HG02943 (cell line): Measurements from ENCODE around the gene INO80.
"Not testable (repeated sequence)": the region's sequence is repeated elsewhere in the genome, so short reads cannot be mapped to it uniquely, and the experiment has no call there.

Experiments used
- ATAC-seq: cut with Tn5 transposase; IDR thresholded peaks from one replicate; pipeline ENCODE4 v1.9.1; 2021; ENCODE audit warnings: mild to moderate bottlenecking, low read depth, moderate library complexity; ENCODE audit not compliant: unreplicated experiment

INO80 gene

DNA sequence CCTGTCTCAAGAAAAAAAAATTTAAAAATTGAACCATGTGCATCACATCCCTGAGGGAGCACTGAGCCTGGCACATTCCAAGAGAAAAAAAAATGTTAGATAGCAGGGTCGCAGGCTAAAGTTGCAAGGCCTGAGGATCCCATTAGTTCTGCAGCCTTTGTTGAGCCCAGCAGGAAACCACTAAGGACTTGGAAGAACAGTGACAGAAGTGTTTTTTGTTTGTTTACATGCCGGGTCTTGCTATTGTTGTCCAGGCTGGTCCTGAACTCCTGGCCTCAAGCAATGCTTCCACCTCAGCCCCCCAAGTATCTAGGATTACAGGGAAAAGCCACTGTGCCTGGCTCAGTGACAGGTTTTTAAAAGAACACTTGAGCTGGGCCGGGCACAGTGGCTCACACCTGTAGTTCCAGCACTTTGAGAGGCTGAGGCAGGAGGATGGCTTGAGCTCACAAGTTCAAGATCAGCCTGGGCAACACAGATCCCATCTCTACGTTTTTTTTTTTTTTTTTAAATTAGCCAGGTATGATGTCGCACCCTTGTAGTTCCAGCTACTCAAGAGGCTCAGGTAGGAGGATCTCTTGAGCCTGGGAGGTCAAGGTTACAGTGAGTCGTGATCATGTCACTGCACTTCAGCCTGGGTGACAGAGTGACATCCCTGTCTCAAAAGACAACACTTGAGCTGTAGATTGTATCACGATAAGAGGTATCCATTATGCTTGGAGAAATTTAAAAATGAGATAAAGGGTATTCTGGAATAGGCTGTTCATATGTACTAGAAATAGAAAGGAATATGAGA is 147.6 kb downstream of the INO80 start:
- no peak for ATAC-seq

DNA sequence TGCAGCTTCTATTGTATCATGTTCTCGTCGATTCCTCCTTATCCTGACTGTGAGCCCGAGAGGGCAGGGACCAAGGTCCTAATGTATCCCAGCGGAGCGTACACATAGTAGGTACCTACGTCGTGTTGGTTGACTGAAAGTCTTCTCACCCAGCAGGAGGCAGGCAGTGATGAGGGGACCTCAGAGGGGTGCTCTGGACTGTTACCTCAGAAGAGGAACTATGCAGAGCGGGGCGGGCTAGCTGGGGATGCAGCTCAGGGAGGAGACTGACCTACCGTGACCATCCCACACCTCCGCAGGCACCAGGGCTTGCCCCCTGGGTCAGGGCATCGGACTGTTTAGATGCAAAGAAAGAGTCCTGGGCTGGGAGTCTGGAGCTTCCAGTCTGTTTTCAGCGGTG is 151.4 kb downstream of the INO80 start:
- ATAC-seq, result no peak

DNA sequence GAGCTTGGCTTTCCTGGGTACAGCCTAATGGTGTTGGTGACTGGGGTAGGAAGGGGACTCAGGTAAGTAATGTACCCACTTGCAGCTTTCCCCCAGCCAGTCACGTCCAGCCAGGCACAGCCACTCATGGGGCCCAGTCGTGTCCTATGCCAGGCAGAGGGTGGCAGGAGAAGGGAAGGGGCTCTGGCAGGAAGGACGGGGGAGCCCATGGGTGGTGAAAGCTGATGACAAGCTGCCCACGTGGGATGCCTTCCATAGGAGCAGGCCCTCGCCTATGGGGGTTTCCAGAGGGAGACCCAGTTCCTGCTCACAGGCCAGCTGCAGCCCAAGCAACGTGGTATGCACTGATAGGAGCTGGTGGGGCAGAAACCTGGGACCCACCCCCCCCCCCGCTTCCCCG is 152.1 kb downstream of the INO80 start:
- ATAC-seq, result no peak

DNA sequence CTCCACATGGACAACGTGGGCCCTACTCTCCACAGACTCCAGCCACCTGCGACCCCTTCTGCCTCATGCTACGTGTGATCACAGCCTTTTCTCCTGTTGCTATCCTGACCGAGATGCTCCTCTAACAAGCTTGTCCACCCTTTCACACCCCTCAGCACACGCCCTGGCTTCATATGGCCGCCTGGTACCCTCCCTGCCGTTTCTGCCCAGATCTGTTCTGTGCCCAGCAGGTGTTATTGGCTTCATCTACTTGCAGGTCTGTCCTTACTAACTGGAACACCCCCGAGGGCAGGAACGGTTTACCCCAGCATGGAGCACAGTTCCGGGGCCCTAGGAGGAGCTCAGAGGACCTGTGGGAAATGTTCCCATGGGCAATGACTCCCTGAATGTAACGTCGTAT is 152.9 kb downstream of the INO80 start:
- ATAC-seq, result no peak

DNA sequence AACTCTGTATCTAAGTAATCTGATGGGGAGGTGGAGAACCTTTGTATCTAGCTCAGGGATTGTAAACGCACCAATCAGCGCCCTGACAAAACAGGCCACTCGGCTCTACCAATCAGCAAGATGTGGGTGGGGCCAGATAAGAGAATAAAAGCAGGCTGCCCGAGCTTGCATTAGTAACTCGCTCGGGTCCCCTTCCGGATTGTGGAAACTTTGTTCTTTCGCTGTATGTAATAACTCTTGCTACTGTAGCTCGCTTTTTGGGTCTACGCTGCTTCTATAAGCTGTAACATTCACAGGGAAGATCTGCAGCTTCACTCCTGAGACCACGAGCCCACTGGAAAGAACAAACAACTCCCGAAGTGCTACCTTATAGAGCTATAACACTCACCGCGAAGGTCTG is 153.8 kb downstream of the INO80 start:
- ATAC-seq, result not testable (repeated sequence)

DNA sequence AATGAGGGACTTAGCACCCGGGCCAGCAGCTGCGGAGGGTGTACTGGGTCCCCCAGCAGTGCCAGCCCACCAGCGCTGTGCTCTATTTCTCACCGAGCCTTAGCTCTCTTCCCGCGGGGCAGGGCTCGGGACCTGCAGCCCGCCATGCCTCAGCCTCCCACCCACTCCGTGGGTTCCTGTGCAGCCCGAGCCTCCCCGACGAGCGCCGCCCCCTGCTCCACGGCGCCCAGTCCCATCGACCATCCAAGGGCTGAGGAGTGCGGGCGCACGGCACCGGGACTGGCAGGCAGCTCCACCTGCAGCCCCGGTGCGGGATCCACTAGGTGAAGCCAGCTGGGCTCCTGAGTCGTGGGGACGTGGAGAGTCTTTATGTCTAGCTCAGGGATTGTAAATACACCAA is 154.3 kb downstream of the INO80 start:
- not testable (repeated sequence) for ATAC-seq

DNA sequence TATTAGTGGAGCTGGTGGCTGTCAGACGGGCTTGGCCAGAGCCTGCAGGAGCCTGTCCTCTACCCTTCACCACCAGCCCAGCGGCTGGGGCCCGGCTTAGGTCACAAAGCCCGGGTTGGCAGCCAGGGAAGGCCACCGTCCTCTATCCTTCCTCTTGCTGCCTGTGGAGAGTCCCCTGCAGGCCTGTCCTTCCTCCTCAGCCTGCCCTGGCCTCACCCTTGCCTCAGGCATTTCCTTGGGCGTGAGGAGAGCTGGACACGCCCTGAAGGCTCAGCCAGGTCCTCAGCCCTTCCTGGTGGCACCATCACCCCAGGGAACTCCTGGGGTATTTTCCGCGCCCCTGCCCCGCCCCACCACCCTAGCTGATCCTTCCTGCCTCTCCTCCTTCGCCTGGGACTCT is 155.2 kb downstream of the INO80 start:
- no peak for ATAC-seq

DNA sequence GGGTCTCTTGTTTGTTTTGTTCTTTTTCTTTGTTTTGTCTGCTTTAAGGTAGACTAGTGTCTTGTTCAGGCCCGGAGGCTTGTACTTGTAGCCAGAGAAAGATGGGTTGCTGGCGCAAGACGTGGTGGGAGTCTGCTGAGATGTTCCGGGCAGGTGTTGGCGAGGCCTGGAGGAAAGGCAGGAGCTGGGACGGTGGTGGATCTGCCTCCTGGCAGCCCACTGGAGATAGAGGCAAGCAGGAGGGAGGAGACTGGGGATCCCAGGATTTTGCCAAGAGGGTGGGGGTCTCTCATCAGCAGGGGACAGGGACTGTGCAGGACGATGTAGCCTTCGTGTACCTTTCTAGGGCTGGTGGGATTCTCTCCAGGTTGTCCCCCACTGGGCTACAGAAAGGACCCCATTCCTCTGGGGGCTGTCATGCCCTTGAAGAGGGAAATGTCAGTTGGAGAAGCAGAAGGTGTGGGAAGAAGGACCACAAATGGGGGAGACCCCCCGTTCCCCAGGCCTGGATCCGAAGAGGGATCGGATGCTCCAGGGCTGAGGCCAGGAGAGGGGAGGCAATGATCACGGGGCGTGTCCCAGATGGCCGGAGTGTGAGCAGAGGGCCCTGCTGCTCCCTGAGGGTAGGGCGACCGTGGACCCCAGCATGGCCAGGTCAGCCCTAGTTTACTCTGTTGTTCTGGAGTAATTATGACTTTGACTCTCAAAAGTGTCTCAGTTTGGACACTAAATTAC is 155.8 kb downstream of the INO80 start:
- no peak for ATAC-seq

DNA sequence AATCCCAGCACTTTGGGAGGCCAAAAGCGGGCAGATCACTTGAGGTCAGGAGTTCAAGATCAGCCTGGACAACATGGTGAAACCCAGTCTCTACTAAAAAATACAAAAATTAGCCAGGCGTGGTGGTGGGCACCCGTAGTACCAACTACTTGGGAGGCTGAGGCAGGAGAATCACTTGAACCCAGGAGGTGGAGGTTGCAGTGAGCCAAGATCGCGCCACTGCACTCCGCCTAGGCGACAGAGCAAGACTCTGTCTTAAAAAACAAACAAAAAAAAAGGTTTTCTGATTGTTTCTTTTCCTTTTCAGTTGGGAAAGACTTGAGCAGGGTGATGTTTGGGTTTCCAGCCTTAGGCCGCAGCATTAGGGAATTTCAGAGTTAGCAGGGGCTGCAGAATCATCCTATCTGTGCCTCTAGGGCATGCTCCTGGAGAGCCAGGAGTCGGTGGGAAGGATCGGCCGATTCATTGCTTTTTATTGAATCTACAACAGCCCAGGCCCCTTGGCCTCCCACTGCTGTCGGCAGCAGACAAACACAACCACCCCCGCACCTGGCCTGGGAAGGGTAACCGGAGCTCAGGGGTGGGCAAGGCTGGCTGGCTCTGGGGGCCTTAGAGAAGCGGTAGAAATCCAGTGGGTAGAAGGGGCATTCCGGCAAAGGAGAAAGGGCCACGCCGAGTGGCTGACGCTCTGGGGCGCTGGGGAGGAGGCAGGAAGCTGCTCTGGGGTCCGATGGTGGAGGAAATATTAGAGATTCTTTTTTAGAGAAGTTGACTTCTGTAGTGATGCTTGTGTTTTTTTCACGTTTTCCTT is 156.5 kb downstream of the INO80 start:
- no peak for ATAC-seq

DNA sequence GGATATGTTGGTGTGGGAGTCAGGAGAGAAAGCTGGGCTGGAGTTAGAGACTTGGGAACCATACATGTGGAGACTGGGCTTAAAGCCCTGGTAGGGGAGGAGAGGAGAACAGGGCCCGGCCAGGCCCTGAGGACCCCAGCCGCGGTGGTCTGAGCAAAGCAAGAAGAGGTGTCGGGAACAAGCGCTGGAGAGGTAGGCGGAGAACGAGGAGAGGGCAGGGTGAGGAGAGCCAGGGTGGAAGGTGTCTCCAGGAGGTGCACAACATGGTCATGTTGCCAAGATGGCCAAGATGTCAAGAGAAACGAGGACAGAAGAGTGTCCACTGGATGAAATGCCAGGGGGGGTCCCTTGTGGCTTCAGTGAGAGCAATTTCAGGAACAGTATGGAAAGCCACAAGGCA is 157.4 kb downstream of the INO80 start:
- ATAC-seq, result no peak

DNA sequence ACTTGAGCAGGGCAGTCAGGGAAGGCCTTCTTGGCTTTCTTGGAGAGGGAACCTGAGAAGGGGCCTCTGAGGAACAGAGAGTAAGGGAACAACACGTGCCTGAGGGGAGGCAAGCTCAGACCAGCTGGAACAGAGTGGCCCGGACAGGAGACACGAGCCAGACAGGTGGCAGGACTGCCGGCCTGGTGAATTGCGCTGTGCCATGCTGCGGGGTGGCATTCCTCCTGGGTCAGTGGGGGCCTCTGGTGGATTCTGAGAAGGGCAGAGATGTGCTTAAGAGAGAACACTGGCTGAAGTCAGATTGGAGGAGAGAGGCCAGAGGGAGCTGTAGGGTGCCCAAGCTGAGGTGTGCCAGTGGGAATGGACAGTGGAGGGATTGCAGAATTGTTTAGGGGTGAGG is 157.9 kb downstream of the INO80 start:
- no peak for ATAC-seq

DNA sequence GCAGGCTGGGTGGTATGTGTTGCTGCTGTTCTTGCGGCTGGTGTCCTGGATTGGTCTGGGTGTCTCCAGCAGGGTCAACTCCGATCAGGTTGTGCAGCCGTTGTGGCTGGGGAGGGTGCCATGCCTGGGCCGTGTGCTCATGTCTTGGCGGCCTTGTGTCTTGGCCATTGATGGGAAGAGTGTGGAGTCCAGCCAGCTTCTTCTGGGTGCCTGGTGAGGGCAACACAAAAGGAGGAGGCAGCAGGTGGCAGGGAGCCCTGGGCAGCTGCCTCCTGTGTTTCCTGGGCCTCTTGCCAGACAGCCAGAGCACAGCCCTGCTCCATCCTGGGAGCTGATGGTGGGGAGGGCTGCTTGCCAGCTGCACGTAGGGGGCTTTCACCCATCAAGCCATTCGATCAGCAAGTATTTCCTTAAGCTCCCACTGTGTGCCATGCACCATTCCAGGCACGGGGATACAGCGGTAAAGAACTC is 158.5 kb downstream of the INO80 start:
- ATAC-seq, result no peak

DNA sequence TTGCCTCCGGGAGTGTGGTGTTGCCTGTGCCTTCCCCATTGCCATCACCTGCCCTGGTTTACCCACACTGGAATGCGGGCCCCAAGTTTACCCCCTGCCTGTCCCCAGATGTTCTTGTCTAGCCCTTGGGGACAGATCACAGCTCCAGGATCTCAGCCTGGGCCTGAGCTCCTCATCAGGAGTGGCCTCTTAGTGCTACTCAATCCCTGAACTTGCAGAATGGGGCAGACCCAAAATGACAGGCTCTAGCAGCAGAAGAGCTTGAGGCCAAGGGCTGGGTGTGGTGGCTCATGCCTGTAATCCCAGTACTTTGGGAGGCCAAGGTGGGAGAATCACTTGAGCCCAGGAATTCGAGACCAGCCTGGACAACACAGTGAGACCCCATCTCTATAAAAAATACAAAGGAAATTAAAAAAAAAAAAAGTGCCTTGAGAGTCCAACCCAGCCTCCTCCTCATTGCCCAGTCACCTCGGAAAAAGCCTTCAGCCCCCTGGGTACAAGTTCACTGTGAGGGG is 159.0 kb downstream of the INO80 start:
- ATAC-seq, result no peak

DNA sequence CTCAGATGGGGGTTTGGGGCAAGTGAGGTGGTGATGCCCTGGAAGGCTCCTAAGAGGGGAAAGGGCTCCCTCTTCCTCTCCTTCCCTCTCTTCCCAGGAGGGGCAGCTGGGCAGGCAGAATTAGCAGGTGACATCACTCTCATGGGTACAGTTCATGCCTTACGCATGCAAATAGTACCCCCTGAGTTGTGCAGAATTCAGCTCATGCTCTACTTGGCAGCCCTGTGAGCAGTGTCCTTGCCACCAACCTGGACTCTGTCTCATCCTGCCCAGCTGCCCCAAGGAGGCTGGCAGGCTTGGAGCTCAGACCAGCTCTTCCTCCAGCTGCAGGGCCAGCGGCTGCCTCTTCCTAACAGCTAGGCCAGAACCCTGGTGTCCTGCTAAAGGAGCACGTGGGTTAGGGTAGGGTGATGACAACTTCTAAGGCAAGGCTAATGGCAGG is 159.5 kb downstream of the INO80 start:
- no peak for ATAC-seq

DNA sequence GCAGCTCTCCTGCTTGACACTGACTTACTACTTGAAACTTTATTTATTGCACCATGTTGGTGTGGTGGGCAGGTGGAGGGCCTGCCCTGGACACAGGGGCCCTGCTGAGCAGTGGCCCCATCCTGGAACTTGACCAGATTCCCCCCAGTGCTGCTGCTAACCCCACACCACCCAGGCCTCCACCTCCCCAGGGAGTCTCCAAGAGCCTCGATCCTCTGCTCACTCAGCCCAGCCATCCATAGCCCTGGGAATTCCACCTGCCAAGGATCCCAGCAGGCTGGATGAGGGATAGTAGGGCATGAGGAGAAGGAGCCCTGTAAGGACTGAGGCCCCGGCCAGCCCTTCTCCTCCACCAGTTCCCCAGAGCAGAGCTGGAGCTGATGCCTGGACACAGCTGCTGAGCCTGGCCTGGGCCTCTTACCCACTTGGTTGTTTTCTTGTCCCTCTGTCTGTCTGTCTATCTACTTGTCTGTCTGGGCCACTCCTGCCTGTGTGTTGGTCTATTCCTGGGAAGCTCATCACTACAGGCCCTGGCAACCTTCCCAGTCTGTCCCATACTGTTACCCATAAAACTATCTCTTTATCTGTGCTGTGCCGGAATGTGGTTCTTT is 160.0 kb downstream of the INO80 start:
- ATAC-seq, result no peak

DNA sequence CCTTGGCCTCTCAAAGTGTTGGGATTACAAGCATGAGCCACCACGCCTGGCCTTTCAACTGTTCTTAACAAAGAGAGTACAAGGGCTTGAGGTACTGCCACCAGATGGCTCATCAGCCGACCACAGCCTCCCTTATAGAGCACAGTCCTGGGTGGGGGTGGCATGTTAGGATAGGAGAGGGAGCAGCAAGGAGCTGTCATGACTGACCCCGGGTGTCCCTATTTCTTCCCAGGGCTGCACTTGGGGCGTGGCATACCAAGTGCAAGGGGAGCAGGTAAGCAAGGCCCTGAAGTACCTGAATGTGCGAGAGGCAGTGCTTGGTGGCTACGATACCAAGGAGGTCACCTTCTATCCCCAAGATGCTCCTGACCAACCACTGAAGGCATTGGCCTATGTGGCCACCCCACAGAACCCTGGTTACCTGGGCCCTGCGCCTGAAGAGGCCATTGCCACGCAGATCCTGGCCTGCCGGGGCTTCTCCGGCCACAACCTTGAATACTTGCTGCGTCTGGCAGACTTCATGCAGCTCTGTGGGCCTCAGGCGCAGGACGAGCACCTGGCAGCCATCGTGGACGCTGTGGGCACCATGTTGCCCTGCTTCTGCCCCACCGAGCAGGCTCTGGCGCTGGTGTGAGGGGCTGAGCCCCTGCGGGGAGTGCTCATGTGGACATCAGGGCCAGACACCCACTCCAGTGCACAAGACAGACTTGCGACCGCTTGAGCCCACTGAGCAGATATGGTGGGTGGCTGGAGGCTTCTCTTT is 160.8 kb downstream of the INO80 start:
- no peak for ATAC-seq

DNA sequence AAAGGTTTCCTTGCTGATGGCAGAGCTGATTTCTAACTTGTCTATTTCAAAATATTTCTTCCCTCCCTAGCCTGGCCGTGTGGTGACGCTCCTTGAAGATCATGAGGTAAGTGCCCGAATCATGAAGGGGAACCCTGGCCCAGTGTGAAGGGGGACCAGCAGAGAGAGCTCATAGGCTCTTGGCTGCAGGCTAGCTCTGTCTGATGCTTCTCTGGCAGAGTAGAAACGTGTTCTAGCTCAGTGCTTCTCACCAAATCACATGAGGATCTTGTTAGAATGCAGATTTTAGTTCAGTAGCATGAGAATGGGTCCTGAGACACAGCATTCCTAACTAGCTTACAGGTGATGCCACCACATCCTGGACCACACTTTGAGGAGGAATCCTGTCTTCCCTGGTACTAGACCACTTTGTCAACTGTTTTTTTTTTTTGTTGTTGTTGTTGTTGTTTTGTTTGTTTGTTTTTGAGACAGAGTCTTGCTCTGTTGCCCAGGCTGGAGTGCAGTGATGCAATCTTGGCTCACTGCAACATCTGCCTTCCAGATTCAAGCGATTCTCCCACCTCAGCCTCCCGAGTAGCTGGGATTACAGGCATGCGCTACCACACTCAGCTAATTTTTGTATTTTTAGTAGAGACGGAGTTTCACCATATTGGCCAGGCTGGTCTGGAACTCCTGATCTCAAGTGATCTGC is 161.8 kb downstream of the INO80 start:
- ATAC-seq, result not testable (repeated sequence)

DNA sequence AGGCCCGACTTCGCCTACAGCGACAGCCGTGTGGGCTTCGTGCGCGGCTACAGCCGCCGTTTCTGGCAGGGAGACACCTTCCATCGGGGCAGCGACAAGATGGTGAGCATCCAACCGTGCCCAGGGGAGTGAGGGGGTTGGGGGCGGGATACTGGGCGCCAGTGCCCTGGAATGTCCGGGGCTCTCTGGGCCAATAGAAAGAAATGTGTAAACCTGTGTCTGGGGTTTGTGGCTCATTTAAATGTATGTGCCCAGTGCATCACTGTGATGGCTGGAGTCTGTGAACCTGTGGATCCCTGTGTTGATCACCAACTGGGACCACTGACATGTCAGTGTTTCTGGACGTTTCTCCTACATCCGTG is 162.4 kb downstream of the INO80 start:
- no peak for ATAC-seq
